IPS DF 19.7 (cell line): ENCODE measurements around the gene FAM180A.

Experiments
- DNase-seq: peaks from one replicate; pipeline ENCODE4 v3.0.0-alpha.2; 2013; ENCODE audit warnings: low read depth, low spot score

Gene FAM180A

GRCh38 chr7:135771961-135772638 lies 23.5 kb upstream of the FAM180A start:
- no peak for DNase-seq

DNA sequence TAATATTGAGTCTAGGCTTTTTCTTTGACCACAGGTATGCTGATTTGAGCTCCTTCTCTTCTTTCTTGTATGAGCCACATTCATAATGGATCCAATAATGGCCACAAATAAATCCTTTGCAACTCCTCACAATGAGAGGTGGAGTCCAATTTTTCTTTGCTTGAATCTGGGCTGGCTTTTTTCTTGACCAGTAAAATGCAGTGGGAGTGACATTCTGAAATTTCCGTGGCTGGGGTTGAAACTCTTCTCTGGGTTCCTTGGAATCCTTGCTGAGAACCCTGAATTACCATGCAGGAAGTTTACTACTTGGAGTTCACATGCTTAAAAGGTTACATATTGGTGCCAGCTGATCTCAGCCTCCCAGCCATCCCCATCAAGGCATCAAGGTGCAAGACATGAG lies 22.4 kb upstream of the FAM180A start:
- no peak for DNase-seq

GRCh38 chr7:135770139-135770710 lies 21.6 kb upstream of the FAM180A start:
- no peak for DNase-seq

- DNase-seq, result no peak
Measured at GRCh38 chr7:135769005-135769802, 20.6 kb upstream of the FAM180A start.

DNA sequence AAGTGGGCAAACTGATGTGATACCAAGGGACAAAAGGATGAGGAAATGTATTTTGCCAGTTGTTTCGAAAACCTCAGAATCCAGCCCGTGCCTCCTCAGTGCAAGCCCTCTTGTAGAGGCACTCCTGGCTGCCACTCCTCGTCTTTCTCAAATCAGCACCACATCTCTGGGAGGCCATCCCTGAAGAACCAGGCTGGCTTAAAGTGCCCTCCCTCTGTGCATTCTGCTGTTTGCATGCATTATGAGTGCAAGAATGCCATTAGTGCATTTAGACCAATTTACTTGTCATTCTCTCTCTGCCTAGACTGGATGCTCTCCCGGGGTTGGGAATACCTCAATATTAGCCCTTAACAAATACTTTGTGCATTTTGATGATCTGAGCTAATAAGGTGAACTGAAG lies 19.9 kb upstream of the FAM180A start:
- no peak for DNase-seq

GRCh38 chr7:135768064-135768463 lies 19.5 kb upstream of the FAM180A start:
- DNase-seq, result no peak

DNA sequence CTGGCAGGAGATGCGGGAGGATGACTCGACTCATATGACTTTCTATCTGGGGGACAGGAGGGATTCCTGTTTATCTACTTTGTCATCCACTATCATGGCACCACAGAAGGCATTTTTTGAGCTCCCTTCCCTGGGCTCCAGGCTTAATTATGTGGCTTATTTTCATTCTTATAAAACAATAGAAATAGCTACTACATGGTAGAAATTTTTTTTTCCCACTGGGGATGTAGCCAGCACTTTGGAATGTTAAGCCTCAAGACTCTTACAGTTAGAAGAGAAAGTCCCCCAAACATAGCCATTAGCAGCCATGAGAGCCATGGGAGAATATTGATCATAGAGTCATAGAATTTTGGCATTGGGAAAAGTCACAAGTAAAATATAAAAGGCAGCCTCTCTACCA lies 14.6 kb upstream of the FAM180A start:
- DNase-seq, result no peak

- no peak for DNase-seq
Measured at GRCh38 chr7:135761751-135762488, 13.3 kb upstream of the FAM180A start.

DNA sequence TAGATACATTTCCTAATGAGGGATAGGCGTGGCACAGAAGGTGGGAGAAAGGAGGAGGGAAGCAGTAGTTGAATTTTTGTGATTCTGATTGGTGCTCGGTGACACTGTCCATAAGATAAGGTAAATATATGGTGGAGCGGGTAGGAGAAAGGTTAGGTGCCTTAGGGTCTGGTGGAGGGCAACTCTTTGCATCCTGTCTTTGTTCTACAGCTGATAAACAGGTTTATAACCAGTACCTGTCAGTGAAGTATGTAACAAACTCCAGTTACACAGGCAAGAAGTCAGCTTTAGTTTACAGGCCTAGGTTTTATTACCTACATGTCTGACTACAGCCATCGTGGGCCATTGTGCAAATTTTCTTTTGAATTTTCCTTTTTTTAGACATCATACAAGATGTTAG lies 10.9 kb upstream of the FAM180A start:
- no peak for DNase-seq

- DNase-seq, result no peak
Measured at GRCh38 chr7:135758531-135758932, 9.9 kb upstream of the FAM180A start.

DNA sequence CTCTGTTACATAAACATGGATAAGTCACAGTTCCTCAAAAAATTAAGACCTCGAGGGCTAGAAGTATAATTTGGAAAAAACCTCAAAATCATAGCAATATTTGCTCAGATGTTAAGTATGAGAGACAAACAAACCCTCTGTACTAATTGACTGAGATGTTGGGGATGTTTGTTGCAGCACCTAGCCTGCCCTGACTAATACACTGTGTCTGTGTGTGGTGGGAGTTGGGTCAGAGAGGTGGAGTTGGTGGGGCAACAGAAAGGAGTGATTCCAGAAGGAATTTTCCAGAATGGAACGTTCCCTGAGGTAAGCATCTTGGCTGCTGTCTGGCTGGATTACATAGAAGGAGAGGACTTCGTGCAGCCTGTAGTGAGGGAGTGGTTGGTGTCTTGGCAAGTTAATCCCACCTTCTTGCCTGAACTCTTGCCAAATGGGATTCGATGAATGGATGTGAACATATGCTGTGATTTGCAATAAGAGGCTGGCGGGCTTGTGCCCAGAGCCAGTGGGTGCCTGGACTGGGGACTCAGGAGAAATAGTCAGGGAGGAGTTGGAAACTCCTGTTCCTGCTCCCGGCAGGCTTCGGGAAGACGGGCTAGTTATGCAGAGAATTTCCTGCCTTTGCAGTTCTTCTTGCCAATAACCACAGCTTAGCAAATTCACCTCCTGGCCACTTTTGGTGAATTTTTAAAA lies 9.3 kb upstream of the FAM180A start:
- no peak for DNase-seq

- DNase-seq, result no peak
Measured at GRCh38 chr7:135756191-135756590, 7.6 kb upstream of the FAM180A start.

DNA sequence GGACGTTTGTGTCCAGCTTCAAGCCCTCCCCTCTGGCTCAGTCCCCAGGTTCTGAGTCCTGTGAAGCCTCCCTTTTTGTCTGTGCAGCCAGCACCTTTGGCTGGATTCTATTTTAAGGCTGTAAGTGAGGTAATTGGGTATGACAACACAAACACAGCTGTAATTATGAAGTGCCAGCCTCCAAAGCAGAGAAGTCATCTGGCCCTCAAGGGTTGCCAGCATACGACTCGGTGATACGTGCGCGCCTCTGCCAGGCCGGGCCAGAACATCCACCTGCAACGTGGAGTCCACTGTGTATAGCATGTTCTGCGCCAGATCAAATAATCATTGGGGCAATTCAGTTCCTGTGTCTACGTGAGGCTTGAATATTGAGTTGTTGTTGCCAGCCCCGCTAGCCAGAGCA lies 6.7 kb upstream of the FAM180A start:
- no peak for DNase-seq

GRCh38 chr7:135753616-135754413 lies 5.2 kb upstream of the FAM180A start:
- DNase-seq, result peak; percentile 75

DNA sequence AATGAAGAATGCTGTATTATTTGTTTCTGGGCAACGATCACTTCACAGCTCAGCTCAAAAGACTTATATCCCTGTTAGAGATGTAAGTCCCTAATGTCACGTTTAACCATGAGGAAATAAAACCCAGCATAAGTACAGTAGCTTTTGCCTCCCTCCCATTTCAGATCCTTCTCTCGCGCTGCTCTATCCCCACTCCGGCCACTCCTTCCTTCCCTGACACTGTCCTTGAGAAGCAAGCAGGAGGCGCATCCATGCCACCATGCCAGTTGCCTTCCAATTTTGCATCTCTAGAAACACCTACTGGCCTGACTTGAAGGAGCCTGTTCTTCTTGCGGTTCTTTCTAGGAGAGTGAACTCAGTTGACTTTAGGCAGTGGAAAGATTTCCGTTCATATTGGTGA lies 1.2 kb downstream of the FAM180A start:
- no peak for DNase-seq

DNA sequence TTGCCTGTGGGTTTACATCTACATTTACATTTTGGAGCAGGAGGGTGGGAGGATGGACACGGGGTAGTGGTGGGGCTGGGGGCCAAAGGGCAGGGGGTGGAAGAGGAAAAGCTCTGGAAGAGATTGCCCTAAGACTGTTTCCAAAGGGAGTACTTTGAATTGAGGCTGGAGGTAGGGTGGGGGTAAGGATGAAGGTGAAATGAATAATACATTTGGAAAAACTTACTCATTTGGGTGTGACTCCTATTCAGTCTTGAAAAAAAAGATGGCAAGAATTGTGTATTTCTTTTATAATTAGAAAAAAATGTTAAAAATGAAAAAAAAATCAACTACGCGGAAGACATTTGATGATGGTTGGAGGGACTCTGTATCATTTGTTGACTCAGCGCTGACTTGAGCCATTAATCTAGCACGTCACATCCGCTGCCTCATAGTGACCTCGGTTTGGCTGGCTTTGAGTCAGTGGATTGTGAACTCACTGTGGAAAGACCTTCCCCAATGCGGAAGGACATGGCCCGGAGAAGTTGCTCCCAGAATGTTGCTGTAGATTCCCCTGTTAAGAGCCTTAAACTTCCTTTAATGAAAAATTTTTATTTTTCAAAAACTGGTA lies 2.8 kb downstream of the FAM180A start:
- DNase-seq, result no peak

DNA sequence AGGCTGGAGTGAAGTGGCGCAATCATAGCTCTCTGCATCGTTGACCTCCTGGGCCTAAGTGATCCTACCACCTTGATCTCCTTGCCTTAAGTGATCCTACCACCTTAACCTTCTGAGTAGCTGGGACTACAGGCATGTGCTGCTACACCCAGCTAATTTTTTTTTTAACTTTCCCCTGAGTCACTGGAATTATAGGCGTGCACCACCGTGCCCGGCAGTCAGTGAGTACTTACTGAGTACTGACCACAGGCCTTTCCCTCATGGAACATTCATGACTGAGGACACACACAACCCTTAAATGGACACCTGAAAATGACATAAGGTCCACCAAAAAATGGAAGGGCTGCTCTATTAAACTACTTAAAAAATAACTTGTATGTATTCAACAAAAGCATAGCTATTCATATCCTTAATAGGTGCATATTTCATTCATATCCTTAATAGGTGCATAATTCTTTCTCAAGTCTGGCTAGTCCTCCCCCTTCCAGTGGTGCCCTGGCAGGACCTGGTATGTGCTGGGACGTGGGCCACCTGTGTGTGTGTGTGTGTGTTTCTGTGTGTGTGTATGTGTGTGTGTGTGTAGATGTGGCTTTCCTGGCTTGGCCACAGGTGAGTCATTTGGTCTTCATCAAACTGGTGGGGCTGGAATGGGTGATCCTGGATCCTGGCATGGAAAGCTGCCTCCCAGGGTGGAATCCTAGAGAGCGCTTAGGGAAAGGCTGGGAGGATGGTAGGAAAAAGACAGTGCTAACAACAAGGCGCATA lies 3.5 kb downstream of the FAM180A start:
- DNase-seq, result no peak

- no peak for DNase-seq
Measured at GRCh38 chr7:135743907-135744731, 4.5 kb downstream of the FAM180A start.

DNA sequence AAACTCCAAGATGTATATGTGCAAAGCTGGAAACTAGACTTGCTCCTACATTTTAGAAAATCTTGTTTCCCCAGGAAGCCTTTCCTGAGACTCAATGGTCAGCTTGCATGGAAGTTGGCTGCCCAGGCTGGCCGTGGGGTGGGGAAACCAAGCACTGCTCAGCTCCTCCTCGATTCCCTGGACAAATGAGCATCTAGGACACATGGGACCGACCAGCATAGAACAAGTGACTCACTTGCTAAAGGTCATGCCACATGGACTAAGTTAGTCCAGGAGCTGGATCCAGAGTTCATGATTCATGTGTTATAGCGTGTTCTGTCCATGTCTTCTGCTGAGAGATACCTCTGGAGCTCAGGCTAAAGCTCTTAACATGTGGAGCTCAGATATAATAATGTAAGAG lies 6.2 kb downstream of the FAM180A start:
- no peak for DNase-seq
